Transverse colon (tissue), 3 donors: ENCODE measurements around the gene IL36G.

Experiments
- CTCF ChIP-seq, 5 experiments: fragments of 200-600 bp in 3 of 5; fragments of 450-650 bp in 2 of 5; sonication (generic) in 3 of 5; IDR thresholded peaks; 1 replicate in 2 of 5; 2 replicates in 3 of 5; pipeline ENCODE4 v1.5.1; 2016 to 2017; ENCODE audit warnings: antibody characterized with exemption in 5 of 5, inconsistent platforms in 3 of 5, mild to moderate bottlenecking in 2 of 5, moderate library complexity in 1 of 5
- EP300 ChIP-seq: sonication (generic); formaldehyde crosslinking; IDR thresholded peaks from one replicate; pipeline ENCODE4 v1.6.1; 2017; ENCODE audit warnings: antibody characterized with exemption, low read depth
- POLR2A ChIP-seq: fragments of 450-650 bp; IDR thresholded peaks from one replicate; pipeline ENCODE4 v1.6.1; 2016; ENCODE audit warnings: antibody characterized with exemption, mild to moderate bottlenecking, moderate library complexity

- TF ChIP-seq CTCF (IDR thresholded peaks at IDR 0.05) (no peak), EP300 (no peak), POLR2A (no peak)
These were observed 37.8 kb downstream of the IL36G start for GRCh38 chr2:113015655-113016054.
